Measurements from ENCODE around the gene HABP2.

The HABP2 gene

DNA sequence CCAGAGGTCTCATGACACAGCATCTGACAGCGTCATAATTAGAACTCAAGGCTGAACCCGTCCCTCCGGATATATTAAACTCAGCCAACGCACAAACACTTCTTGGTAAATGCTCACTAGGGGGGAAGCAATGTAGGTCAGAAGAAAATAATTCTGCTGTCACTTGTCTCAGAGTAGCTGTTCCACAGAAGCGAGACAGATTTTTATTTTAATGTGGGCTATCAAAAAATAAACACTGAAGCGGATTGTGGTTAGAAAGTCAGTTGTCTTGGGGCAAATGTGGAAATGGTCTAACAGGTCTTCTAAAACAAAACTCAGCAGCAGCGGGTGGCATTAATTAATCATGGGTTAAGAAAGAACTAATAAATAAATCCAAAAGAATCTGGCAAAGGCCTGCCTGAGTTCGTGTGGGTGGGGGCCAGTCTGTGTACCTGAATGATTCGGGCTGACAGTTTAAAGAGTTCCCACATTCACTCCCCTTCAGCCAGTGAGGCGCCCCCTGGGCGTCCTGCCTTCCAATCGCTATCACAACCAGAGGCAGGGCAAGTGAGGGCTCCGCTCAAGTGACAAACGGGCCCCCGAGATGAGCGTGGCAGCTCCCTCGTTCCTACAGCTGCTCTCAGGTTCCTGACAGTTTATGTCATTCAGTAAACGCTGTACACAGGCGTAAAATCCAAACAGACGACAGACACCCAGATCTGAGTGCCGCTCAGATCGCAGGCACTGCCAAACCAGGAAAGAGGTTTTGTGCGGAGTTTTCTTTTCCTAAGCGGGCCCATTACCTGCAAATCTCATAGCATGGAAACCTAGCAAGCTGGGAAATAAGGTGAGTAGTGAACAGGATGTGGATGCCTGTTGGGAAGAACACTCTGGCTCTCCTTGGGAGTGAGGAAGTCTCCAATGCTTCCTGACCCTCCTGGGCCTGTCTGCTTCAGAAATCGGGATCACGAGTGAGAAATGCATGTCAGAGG, 58.1 kb downstream of the HABP2 start:
- Histone ChIP-seq H3K27me3 (ENCODE audit: control insufficient read depth in 2 of 2, insufficient read depth in 2 of 2, low read length in 2 of 2) (peaks cover 0 to 3% of the 10 kb centered on the region in 2 donors), H3K9me3 (ENCODE audit: control insufficient read depth in 2 of 2, low read length in 2 of 2) (no peaks in the 10 kb centered on the region), H3K4me1 (ENCODE audit: control insufficient read depth in 2 of 2, insufficient read depth in 2 of 2, low read length in 2 of 2) (no peaks in the 10 kb centered on the region), H3K27ac (ENCODE audit: low read depth in 2 of 2, low read length in 2 of 2) (no peak overlapping the region), H3K9ac (ENCODE audit: low read depth in 1 of 2, low read length in 2 of 2) (no peak overlapping the region), H3K36me3 (ENCODE audit: control insufficient read depth in 2 of 2, insufficient read depth in 2 of 2, low read length in 2 of 2) (no peaks in the 10 kb centered on the region), H3K4me3 (ENCODE audit: low read length in 2 of 2) (no peak overlapping the region)

DNA sequence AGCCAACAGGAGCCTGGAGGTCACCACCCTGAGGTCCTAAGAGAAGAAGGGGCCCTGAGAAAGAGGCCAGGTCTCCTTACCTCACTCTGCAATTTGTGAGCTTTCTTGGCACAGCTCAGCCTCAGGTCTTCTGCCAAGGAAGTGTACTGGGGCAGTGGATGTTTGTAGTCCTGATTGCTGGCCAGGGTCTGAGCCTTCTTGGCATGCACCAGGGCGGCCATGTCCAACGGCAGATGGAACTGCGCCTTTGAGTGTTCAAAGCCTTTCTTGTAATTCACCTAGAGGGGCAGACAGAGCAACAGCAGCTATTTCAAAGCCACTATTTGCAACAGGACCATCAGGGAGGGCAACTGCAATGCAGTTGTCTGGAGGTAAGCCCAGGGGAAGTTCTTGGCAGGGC, 59.3 kb downstream of the HABP2 start:
- no peak overlapping the region for H3K9ac ChIP-seq (ENCODE audit: low read depth in 1 of 2, low read length in 2 of 2)
- H3K36me3 ChIP-seq (ENCODE audit: control insufficient read depth in 2 of 2, insufficient read depth in 2 of 2, low read length in 2 of 2), result no peaks in the 10 kb centered on the region
- H3K27ac ChIP-seq (ENCODE audit: low read depth in 2 of 2, low read length in 2 of 2), result no peak overlapping the region
- H3K9me3 ChIP-seq (ENCODE audit: control insufficient read depth in 2 of 2, low read length in 2 of 2), result no peaks in the 10 kb centered on the region
- peaks cover 0 to 3% of the 10 kb centered on the region in 2 donors for H3K27me3 ChIP-seq (ENCODE audit: control insufficient read depth in 2 of 2, insufficient read depth in 2 of 2, low read length in 2 of 2)
- no peak overlapping the region for H3K4me3 ChIP-seq (ENCODE audit: low read length in 2 of 2)
- no peaks in the 10 kb centered on the region for H3K4me1 ChIP-seq (ENCODE audit: control insufficient read depth in 2 of 2, insufficient read depth in 2 of 2, low read length in 2 of 2)

DNA sequence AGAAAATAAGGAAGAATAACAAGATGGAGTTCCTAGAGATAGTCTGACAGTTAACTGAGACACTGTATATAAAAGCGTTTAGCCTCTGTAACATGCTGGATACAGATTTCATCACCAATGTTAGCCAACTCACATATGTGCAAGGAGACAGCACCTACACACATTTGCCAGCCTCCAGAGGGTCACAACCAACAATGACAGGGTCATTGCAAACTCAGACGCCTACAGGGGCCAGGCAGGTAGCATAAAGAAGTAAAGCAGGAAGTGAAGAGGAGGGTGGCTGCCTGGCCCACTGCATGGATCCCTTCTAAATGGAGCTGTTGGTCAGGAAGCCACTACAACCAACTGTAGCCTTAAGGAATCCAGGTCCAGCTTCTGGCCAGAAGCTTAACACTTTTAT, 60.6 kb downstream of the HABP2 start:
- H3K4me3 ChIP-seq (ENCODE audit: low read length in 2 of 2), result no peak overlapping the region
- H3K9ac ChIP-seq (ENCODE audit: low read depth in 1 of 2, low read length in 2 of 2), result no peak overlapping the region
- no peaks in the 10 kb centered on the region for H3K36me3 ChIP-seq (ENCODE audit: control insufficient read depth in 2 of 2, insufficient read depth in 2 of 2, low read length in 2 of 2)
- no peak overlapping the region for H3K27ac ChIP-seq (ENCODE audit: low read depth in 2 of 2, low read length in 2 of 2)
- no peaks in the 10 kb centered on the region for H3K9me3 ChIP-seq (ENCODE audit: control insufficient read depth in 2 of 2, low read length in 2 of 2)
- peaks cover 0 to 3% of the 10 kb centered on the region in 2 donors for H3K27me3 ChIP-seq (ENCODE audit: control insufficient read depth in 2 of 2, insufficient read depth in 2 of 2, low read length in 2 of 2)
- no peaks in the 10 kb centered on the region for H3K4me1 ChIP-seq (ENCODE audit: control insufficient read depth in 2 of 2, insufficient read depth in 2 of 2, low read length in 2 of 2)

DNA sequence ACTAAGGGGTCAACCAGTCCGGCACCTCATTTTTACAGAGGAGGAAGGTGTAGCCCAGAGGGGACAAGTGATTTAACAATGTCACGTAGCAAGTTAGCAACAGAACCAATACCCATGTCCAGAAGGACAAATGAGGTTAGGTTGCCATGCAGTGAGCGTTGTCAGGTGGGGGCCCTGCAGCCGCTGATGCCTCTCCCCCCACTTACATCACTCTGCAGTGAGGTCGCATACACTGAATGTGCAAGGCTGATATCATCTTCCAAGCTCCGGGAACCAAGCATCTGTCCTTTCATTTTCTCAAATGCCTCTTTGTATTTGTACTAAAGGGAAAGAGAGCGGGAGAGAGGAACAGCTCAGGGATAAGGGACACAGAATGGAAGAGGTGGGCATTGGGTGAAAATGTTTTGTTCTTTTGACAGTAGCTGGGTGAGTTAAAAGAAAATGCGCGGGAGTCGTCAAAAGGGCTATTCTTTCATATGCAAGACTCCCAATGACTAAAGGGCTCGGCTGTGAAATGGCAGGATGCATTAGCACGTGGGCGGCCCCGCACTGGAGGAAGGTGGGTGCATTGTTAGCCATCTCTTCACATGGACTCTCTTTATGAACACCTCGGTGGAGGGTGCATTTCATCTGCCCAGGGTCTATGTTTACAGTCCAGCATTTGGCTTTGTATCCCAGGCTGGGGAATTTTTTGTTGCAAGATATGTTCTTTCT, 61.3 kb downstream of the HABP2 start:
- Histone ChIP-seq H3K4me1 (ENCODE audit: control insufficient read depth in 2 of 2, insufficient read depth in 2 of 2, low read length in 2 of 2) (no peaks in the 10 kb centered on the region), H3K36me3 (ENCODE audit: control insufficient read depth in 2 of 2, insufficient read depth in 2 of 2, low read length in 2 of 2) (no peaks in the 10 kb centered on the region), H3K9me3 (ENCODE audit: control insufficient read depth in 2 of 2, low read length in 2 of 2) (no peaks in the 10 kb centered on the region), H3K27me3 (ENCODE audit: control insufficient read depth in 2 of 2, insufficient read depth in 2 of 2, low read length in 2 of 2) (peaks cover 0 to 3% of the 10 kb centered on the region in 2 donors), H3K9ac (ENCODE audit: low read depth in 1 of 2, low read length in 2 of 2) (no peak overlapping the region), H3K4me3 (ENCODE audit: low read length in 2 of 2) (no peak overlapping the region), H3K27ac (ENCODE audit: low read depth in 2 of 2, low read length in 2 of 2) (no peak overlapping the region)

DNA sequence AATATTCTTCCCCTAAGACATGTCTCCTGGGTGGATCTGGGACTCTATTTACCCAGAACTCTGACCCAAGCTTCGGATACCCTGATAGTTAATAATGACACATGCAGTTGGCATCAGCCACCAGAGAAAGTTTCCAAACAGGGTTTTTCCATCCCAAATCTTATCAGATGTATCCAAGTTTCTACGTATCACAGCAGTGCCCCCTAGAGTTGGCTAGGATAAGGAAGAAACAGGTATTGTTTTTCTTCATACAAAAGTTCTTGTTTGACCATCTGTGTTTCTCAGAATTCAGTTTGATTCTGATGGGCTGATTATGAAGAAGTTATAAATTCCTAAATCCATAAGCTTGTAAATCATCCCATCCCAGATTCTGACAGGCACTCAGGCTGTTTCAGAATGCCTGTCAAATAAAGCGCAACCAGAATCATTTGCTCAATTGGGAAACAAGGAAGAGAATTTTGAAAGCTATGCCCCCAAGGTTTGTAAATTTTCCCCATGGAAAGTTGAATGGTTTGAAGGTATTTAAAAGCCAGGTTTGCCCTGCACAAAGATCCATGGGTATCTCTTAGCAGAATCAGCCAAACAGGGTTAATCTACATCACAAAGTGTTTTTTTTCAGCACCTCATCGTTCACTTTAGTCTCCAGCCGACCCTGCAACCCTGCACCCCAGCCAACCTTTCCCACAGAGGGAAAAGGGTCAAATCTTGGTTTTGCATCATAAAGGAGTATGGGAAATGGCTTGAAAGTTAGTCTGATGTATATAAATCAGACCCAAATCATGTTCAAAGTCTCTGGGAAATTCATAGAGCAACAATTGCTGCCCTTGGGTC, 63.6 kb downstream of the HABP2 start:
- Histone ChIP-seq H3K27me3 (ENCODE audit: control insufficient read depth in 2 of 2, insufficient read depth in 2 of 2, low read length in 2 of 2) (peaks cover 0 to 3% of the 10 kb centered on the region in 2 donors), H3K4me1 (ENCODE audit: control insufficient read depth in 2 of 2, insufficient read depth in 2 of 2, low read length in 2 of 2) (no peaks in the 10 kb centered on the region), H3K36me3 (ENCODE audit: control insufficient read depth in 2 of 2, insufficient read depth in 2 of 2, low read length in 2 of 2) (no peaks in the 10 kb centered on the region), H3K9me3 (ENCODE audit: control insufficient read depth in 2 of 2, low read length in 2 of 2) (no peaks in the 10 kb centered on the region), H3K9ac (ENCODE audit: low read depth in 1 of 2, low read length in 2 of 2) (no peak overlapping the region), H3K27ac (ENCODE audit: low read depth in 2 of 2, low read length in 2 of 2) (no peak overlapping the region), H3K4me3 (ENCODE audit: low read length in 2 of 2) (no peak overlapping the region)

DNA sequence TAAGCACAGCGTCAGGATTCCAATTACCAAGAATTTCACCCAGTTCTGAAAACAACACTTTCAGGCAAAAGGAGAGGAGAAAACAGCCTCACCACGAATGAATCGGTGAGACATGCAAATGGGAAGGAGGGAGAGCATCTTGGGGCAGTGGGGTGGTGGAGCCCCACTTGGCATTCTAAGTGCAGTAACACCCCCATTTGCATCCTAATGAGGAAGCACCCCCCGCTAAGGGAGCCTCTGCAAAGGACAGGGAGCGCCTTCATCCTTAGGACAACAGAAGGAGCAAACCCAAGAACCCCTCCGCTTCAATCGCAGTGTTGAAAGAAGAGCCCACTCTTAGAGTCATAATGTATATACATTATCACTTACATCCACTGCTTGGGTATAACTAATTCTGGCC, 64.2 kb downstream of the HABP2 start:
- Histone ChIP-seq H3K36me3 (ENCODE audit: control insufficient read depth in 2 of 2, insufficient read depth in 2 of 2, low read length in 2 of 2) (no peaks in the 10 kb centered on the region), H3K4me3 (ENCODE audit: low read length in 2 of 2) (no peak overlapping the region), H3K4me1 (ENCODE audit: control insufficient read depth in 2 of 2, insufficient read depth in 2 of 2, low read length in 2 of 2) (no peaks in the 10 kb centered on the region), H3K27ac (ENCODE audit: low read depth in 2 of 2, low read length in 2 of 2) (no peak overlapping the region), H3K27me3 (ENCODE audit: control insufficient read depth in 2 of 2, insufficient read depth in 2 of 2, low read length in 2 of 2) (peaks cover 0 to 3% of the 10 kb centered on the region in 2 donors), H3K9ac (ENCODE audit: low read depth in 1 of 2, low read length in 2 of 2) (no peak overlapping the region), H3K9me3 (ENCODE audit: control insufficient read depth in 2 of 2, low read length in 2 of 2) (no peaks in the 10 kb centered on the region)

DNA sequence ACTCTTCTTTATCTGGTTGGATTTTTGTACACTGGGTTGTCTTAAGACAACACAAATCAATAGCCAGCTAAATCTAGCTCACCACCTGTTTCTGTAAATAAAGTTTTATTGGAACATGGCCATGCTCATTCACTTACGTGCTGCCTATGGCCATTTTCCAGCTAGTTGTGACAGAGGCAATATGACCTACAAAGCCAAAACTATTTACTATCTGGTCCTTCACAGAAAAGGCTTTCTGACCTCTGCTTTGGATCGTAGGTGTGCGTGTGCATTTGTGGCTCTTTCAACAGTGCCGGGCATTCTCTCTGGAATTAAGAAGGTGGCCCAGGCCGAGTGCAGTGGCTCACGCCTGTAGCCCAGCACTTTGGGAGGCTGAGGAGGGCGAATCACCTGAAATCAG, 65.5 kb downstream of the HABP2 start:
- no peaks in the 10 kb centered on the region for H3K9me3 ChIP-seq (ENCODE audit: control insufficient read depth in 2 of 2, low read length in 2 of 2)
- no peak overlapping the region for H3K27ac ChIP-seq (ENCODE audit: low read depth in 2 of 2, low read length in 2 of 2)
- H3K4me3 ChIP-seq (ENCODE audit: low read length in 2 of 2), result no peak overlapping the region
- H3K9ac ChIP-seq (ENCODE audit: low read depth in 1 of 2, low read length in 2 of 2), result no peak overlapping the region
- peaks cover 0 to 3% of the 10 kb centered on the region in 2 donors for H3K27me3 ChIP-seq (ENCODE audit: control insufficient read depth in 2 of 2, insufficient read depth in 2 of 2, low read length in 2 of 2)
- H3K36me3 ChIP-seq (ENCODE audit: control insufficient read depth in 2 of 2, insufficient read depth in 2 of 2, low read length in 2 of 2), result no peaks in the 10 kb centered on the region
- H3K4me1 ChIP-seq (ENCODE audit: control insufficient read depth in 2 of 2, insufficient read depth in 2 of 2, low read length in 2 of 2), result no peaks in the 10 kb centered on the region

DNA sequence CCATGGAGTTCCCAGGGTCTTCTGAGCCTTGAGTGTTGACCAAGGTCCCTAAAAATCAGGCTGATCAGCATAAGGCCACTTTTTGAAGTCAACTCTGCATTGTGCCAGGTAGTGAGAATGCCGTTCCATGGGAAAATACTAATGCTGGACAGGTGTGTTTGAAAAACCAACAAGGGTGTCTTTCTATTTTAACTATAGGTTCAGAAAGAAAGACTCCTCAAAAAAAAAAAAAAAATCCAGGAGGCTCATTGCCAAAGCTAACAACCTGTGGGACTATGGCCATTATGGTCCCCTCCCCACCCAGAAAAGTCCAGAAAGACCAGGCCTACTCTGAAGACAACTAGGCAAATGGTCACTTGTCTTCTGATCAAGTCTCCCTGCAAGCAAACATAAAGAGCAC, 66.5 kb downstream of the HABP2 start:
- Histone ChIP-seq H3K9me3 (ENCODE audit: control insufficient read depth in 2 of 2, low read length in 2 of 2) (no peaks in the 10 kb centered on the region), H3K9ac (ENCODE audit: low read depth in 1 of 2, low read length in 2 of 2) (no peak overlapping the region), H3K27ac (ENCODE audit: low read depth in 2 of 2, low read length in 2 of 2) (no peak overlapping the region), H3K4me3 (ENCODE audit: low read length in 2 of 2) (no peak overlapping the region), H3K27me3 (ENCODE audit: control insufficient read depth in 2 of 2, insufficient read depth in 2 of 2, low read length in 2 of 2) (peaks cover 0 to 2% of the 10 kb centered on the region in 2 donors), H3K4me1 (ENCODE audit: control insufficient read depth in 2 of 2, insufficient read depth in 2 of 2, low read length in 2 of 2) (no peaks in the 10 kb centered on the region), H3K36me3 (ENCODE audit: control insufficient read depth in 2 of 2, insufficient read depth in 2 of 2, low read length in 2 of 2) (no peaks in the 10 kb centered on the region)

DNA sequence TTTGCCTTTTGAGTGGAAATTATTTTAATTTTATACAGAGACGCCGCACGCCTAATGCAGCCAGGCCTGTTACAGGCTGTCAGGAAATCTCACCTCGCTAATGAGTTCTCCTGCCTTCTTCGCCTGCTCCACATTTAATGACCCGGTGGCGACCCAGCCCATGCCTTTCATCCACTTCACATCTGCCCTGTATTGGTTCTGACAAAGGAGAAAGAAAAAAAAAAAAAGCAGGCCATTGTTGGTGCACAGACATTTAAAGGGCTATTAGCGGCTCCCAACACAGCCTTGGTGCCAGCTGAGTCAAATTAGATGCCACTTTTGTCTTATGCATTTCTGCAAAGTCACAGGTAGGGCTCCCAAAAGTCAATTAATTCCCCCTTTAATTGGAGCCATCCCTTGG, 67.7 kb downstream of the HABP2 start:
- Histone ChIP-seq H3K27me3 (ENCODE audit: control insufficient read depth in 2 of 2, insufficient read depth in 2 of 2, low read length in 2 of 2) (no peaks in the 10 kb centered on the region), H3K9ac (ENCODE audit: low read depth in 1 of 2, low read length in 2 of 2) (no peak overlapping the region), H3K4me1 (ENCODE audit: control insufficient read depth in 2 of 2, insufficient read depth in 2 of 2, low read length in 2 of 2) (peaks cover 0 to 8% of the 10 kb centered on the region in 2 donors), H3K9me3 (ENCODE audit: control insufficient read depth in 2 of 2, low read length in 2 of 2) (no peaks in the 10 kb centered on the region), H3K36me3 (ENCODE audit: control insufficient read depth in 2 of 2, insufficient read depth in 2 of 2, low read length in 2 of 2) (no peaks in the 10 kb centered on the region), H3K27ac (ENCODE audit: low read depth in 2 of 2, low read length in 2 of 2) (no peak overlapping the region), H3K4me3 (ENCODE audit: low read length in 2 of 2) (no peak overlapping the region)

All from mucosa of rectum (tissue), 2 donors.